HG02870 (cell line): ENCODE results near the gene NETO2.
A peak's percentile ranks its signal among the peaks of the same experiment; 100 is the strongest.

Experiments used
- ATAC-seq: cut with Tn5 transposase; IDR thresholded peaks from one replicate; pipeline ENCODE4 v1.9.1; 2021; ENCODE audit warnings: mild to moderate bottlenecking, moderate library complexity; ENCODE audit not compliant: unreplicated experiment

The NETO2 gene

DNA sequence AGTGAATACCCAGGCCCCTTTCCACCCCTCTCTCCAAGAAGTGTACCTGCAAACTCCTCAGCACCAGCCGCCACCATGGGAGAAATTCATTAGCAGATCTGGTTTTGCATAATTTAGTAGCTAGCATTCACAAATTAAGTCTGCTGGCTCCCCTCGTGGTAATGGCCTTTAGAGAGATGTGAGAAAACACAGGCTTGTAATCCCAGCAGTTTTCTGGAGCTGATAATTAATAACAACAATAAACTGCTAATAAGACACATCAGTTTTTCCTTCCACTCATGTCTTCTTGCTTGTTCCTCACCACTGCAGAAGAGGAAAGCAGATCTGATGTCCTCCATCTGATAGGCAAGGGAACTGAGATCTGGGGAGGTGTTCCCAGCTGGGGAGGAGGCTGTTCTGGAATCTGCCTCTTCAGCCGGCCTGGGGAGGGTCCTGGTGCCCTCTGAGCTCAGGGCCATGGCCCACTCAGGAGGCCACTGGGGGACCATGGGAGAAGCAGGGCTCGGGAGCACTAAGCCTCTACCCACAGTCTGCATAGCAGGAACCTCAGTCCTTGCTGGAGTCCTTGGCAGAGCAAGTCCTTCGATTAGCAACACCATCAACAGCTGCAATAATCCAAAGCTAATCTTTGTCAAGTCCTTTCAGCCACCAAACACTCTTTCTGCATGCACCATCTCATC is 96.1 kb downstream of the NETO2 start:
- no peak for ATAC-seq

DNA sequence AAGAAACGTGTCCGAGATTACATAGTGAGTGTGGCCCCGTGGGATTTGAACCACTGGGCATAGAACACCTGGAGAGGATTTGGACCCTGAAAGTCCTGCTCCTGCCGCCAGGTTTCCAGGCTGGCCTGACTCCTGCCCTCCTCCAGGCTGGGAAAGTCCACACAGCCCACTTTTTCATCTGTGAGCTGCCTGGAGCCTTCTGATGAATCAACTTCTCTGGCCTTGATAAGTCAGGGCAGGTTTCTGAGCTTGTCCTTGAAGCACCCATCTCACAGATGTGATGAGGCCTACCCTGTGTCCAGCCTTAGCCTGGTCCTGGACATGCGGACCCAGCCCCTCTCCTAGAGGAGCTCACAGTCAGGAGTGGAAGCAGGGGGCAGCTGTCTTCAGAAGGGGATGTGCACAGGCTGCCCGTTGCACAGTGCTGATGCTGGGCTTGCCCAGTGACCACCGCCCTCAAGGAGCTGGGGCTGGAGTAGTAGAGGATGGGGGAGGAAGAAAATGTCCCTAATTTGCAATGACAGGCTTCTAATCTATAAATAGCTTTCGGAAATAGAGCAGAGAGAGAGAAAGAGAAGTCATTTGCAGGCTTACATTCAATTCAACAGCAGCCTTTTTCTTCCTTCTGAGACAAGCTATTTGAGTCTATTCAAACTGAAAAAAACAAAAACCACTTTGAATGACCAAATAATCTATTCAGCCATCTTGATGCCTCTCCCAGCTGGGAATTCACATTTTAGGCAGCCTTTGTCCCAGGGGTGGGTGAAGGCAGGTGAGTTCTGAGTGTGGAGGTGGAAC is 96.8 kb downstream of the NETO2 start:
- peak; percentile 77 for ATAC-seq

DNA sequence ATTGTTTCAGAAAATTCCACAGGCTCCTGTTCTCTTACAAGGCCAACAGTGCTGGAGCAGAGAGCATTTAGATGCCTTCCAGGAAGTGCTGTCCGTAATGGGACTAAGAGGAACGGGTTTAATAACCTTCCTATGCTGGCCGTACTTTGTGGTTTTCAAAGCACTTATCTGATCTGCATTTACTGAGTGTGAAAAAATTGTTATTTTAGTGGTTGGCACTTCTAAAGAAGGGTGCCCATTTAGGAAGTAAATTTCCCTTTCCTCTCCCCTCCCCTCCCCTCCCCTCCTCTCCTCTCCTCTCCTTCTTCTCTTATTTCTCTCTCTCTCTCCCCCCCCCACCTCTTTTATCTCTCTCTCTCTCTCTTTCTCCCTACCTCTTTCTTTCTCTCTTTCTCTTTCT is 98.3 kb downstream of the NETO2 start:
- no peak for ATAC-seq

DNA sequence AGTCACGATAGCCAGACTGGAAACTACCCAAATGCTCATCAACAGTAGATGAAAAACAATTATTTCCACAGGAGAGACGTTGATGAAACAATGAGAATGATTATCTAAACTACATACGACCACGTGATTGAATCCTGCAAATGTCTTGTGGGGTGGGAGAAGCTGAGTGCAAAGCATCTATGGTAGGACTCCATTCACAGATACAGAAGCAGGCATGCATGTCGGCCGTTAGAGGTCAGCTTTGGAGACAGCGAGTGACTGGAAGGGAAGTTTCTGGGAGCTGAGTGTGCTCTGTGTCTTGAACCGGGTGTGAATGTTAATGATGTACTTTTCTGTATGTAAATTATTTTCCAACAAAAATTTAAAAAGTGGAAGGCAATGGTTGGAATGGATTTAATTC is 98.7 kb downstream of the NETO2 start:
- ATAC-seq, result no peak

DNA sequence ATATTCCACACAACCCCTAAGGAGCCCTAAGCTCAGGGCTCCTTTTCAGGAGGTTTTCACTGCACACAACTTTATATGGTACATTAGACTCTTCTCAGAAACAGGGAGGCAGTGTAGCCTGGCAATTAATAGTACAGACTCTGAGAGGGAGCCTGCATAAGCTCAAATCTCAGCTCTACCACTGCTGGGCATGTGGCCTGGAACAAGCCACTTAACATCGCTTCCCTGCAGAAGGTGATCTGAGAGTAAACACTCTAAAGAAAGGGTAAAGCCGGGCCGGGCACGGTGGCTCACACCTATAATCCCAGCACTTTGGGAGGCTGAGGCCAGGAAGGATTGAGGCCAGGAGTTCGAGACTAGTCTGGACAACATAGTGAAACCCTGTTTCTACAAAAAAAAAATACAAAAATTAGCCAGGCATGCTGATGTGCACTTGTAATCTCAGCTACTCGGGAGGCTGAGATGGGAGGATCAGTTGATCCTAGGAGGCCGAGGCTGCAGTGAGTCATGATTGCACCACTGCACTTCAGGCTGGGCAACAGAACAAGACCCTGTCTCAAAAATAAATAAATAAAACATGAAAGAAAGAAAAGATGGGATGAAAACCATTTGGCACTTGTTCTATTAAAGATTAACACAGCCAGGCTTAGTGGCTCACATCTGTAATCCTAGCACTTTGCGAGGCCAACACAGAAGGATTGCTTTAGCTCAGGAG is 99.6 kb downstream of the NETO2 start:
- ATAC-seq, result no peak

DNA sequence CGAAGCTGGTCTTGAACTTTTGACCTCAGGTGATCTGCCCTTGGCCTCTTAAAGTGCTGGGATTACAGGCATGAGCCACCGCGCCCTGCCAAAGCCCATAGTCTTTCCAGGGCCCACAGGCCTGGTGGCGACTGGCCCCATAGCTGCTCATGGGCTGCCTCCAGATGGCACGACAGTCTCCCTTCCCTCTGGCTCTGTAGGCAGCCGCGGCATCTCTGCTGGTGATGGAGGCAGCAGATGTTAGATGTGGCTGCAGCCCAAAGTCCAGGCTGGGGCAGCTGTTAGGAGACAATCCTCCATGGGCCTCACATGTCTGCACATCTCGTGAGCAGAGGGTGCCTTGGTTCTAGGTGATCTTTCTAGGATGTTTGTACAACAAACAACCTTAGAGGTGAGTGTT is 100.5 kb downstream of the NETO2 start:
- no peak for ATAC-seq

DNA sequence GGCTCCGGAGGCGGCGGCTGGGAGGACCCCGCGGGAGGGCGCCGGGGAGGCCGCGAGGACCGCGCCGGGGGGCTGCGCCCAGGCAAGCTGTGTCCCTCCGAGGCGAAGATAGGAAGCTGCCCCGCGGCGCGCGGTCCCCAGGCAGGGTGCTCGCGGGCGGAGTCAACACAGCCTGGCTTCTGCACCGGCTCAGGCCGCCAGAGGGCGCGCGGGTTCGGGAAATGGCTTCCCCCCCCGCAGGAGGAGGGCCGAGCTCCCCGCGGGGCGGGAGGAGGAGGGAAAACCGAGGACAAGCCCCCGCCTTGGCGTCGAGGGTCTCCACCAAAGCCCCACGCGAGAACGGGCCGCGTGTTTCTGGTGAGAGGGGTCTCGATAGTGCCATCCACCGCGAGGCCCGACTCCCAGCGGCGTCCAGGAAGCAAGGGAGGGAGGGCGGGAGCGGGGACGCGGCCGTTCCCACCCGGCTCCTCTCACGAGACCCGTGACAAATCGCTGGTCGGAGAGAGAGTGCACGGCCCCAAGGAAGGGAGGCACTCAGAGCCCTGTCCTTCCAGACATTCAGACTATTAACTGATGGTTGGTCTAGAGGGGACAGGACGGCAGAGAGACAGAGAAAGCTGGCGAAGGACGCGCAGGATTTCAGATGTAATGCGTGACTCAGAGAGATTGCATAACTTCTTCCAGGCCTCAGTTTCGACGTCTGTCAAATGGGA is 105.8 kb downstream of the NETO2 start:
- ATAC-seq, result peak; percentile 86

DNA sequence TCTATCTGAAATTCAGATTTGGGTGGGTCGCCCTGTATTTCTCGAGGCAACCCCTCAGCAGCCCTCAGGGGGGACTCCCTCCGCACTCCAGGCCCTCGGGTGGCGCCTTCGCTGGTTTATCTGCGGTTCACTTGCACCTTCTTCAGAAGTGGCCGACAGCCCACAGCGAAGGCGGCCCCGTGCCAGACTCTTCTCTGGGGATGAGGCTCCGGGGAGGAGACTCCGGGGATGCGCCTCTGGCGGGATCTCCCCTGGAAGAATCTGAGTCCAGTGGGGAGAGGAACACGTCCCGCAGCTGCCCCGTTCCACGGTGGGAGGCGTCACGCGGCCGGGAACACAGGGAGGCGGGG is 106.4 kb downstream of the NETO2 start:
- peak; percentile 24 for ATAC-seq

DNA sequence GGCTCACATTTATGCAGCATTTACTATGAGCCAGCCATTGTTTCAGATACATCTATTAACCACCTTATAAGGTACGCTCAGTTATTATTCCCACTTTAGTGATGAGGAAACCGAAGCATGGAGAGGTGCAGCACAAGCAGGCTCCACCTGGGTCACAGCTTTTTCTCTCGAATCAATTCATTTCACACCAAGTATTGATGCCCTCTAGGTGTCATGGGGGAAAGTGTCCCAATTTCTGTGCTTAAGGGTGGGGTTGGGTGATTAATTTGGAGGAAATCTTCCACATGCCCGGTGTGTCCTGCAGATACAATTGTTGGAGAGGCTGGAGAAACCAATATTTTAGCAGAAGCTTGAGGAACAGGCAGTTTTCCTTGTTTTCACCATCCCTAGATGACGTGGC is 107.5 kb downstream of the NETO2 start:
- no peak for ATAC-seq

DNA sequence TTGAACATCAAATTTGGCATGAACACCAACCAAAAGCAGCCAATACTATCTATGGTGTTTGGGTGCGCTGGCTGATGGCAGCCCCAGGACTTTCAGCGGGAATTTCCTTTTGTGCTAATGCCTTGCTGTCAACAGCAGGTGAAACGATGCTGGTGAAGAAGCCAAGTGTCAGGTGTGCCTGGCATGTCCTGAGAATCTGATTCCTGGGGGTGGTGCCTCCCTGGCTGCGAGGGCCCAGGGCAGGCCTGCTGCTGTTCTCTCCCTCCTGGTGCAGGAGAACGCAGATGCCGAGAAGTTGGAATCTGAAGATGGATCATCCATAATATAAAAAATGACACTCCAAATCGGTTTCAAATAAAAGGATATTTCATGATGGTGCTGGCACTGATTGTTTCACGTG is 108.3 kb downstream of the NETO2 start:
- ATAC-seq, result no peak

DNA sequence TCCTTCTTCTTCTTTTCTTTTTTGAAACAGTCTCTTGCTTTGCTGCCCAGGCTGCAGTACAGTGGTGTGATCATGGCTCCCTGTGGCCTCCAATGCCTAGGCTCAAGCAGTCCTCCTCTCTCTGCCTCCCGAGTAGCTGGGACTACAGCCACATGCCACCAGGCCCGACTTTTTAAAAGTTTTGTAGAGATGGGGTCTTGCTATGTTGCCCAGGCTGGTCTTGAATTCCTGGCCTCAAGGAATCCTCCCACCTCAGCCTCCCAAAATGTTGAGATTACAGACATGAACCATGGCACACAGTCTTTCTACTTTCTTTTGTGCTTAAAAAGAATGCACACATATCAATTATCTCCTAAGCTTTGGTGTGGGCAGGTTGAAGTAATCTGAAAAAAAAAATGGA is 109.3 kb downstream of the NETO2 start:
- no peak for ATAC-seq

DNA sequence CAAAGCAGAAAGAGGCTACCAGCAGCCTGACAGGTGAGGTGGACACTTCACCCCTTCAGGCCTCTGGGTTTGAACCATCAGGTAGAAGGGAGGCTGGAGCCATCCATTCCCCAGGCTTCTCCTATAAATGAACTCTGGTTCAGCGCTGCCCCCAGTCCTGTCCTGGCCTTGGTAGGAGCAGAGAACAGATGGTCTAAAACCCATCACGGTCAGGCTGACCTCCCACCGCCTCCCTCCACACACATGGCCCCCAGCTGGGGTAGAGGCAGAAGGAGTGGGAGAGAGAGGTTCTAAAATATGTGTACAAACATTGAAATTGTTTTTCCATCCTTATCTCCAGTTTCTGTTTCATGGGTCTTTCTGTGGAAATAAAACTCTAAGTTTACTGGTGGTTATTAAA is 110.6 kb downstream of the NETO2 start:
- no peak for ATAC-seq

DNA sequence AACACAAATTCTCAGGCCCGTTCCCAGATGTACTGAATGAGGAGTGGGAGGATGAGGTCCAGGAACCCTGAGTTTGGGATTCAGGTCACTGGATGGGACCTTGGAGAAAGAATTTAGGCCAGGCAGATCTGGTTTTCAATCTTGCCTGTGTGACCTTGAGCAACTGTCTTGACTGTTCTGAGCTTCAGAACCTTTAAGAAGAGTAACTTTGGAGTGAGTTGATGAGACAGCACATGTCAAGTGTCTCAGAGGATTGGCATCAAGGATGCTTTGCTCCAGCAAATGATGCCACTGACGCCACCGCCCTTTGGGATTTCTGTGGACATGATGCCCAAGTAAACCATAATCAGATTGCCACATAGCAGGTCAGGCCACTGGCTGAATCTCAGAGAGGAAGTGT is 114.0 kb downstream of the NETO2 start:
- no peak for ATAC-seq

DNA sequence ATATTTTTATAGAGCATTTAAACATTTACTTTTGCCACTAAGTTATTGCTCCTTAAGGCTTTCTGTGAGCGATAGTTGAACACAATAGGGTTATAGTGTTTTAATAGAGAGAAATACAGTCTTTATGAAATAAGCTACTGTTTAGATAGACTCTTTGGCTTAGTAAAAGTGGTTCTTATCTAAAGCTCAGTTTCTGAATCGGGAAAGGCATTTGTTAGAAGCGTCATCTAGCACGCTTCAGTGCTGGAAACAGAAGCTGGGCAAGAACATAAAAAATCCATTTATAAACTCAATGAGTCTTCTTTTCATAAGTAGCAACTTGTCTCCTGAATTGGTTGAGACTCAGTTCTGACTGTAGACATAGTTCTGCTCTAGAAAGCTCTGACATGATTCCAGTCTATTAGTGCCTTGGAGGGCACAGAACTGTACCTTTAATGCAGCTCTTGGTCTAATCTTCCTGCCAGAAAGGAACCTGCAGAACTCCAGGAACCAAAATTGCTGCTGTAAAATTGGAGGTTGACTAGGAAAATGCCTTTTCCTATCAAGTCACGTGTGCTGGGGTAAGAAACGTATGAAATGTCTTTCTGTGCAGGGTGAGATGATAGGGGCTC is 114.9 kb downstream of the NETO2 start:
- ATAC-seq, result no peak
